GM18511 (cell line): ENCODE results near the gene METTL21C.

Experiments used
- ATAC-seq: cut with Tn5 transposase; IDR thresholded peaks from one replicate; pipeline ENCODE4 v1.9.1; 2021; ENCODE audit warnings: mild to moderate bottlenecking, moderate library complexity; ENCODE audit not compliant: unreplicated experiment

The METTL21C gene

GRCh38 chr13:102694937-102695336, at the start of gene METTL21C:
METTL21C (minus strand) TSS chr13:102695044; CDS start chr13:102694498, 546 bp downstream.
- ATAC-seq, result no peak

GRCh38 chr13:102742506-102742905, 47.7 kb upstream of the METTL21C start:
- ATAC-seq, result no peak

GRCh38 chr13:102742101-102742500, 47.3 kb upstream of the METTL21C start:
- no peak for ATAC-seq

- no peak for ATAC-seq
Observed at GRCh38 chr13:102729560-102730270, 34.9 kb upstream of the METTL21C start.

GRCh38 chr13:102726430-102726829, 31.6 kb upstream of the METTL21C start:
- no peak for ATAC-seq

- no peak for ATAC-seq
Observed at GRCh38 chr13:102724923-102725322, 30.1 kb upstream of the METTL21C start.

GRCh38 chr13:102721800-102722231, 27.0 kb upstream of the METTL21C start:
- ATAC-seq, result no peak

GRCh38 chr13:102718746-102719145, 23.9 kb upstream of the METTL21C start:
- ATAC-seq, result no peak

- ATAC-seq, result no peak
Observed at GRCh38 chr13:102715447-102715846, 20.6 kb upstream of the METTL21C start.

- no peak for ATAC-seq
Observed at GRCh38 chr13:102710261-102710679, 15.4 kb upstream of the METTL21C start.

GRCh38 chr13:102709536-102709935, 14.7 kb upstream of the METTL21C start:
- ATAC-seq, result no peak

GRCh38 chr13:102708991-102709390, 14.1 kb upstream of the METTL21C start:
- ATAC-seq, result no peak

- ATAC-seq, result no peak
Observed at GRCh38 chr13:102708211-102708610, 13.4 kb upstream of the METTL21C start.

GRCh38 chr13:102707467-102707866, 12.6 kb upstream of the METTL21C start:
- ATAC-seq, result no peak

GRCh38 chr13:102704238-102705058, 9.6 kb upstream of the METTL21C start:
- ATAC-seq, result no peak

GRCh38 chr13:102703726-102704035, 8.8 kb upstream of the METTL21C start:
- no peak for ATAC-seq

GRCh38 chr13:102702965-102703725, 8.3 kb upstream of the METTL21C start:
- ATAC-seq, result no peak

GRCh38 chr13:102701331-102701730, 6.5 kb upstream of the METTL21C start:
- no peak for ATAC-seq

GRCh38 chr13:102700088-102701031, 5.5 kb upstream of the METTL21C start:
- ATAC-seq, result no peak

- no peak for ATAC-seq
Observed at GRCh38 chr13:102699504-102699903, 4.7 kb upstream of the METTL21C start.

- ATAC-seq, result no peak
Observed at GRCh38 chr13:102698649-102698980, 3.8 kb upstream of the METTL21C start.
